ENCODE results near the gene ANKRD6. TPM values are rescaled to one million over a fixed set of nuclear protein-coding genes. Genes with fewer than 3 reads are reported as not detected.

ANKRD6 gene
- total RNA-seq, 1 experiment from 2014 or later: 14.7 TPM

GRCh38 chr6:89489078-89489477 is 56.1 kb downstream of the ANKRD6 start:
- no TSS peak for BruUV-seq (replicated peaks)
- no peaks in the 10 kb centered on the region for H3K27me3 Mint-ChIP-seq (ENCODE audit: unreplicated experiment)
- H3K36me3 Mint-ChIP-seq (ENCODE audit: insufficient read depth, unreplicated experiment): no peaks in the 10 kb centered on the region
- H3K27ac Mint-ChIP-seq (ENCODE audit: unreplicated experiment): no peak overlapping the region
- H3K9me3 Mint-ChIP-seq (ENCODE audit: low read depth, unreplicated experiment): no peaks in the 10 kb centered on the region
- no peaks in the 10 kb centered on the region for H3K4me1 Mint-ChIP-seq (ENCODE audit: low read depth, unreplicated experiment)
- intact Hi-C loops (cut with micrococcal nuclease; ENCODE audit: unreplicated experiment): no loop called here
- CTCF ChIA-PET: interaction anchor here (0.6 kb wide), 1 partner anchor 1012 kb away, joined by 6 read pairs; no protein-coding TSS in a partner anchor
- TF ChIP-seq, protein P1, sequence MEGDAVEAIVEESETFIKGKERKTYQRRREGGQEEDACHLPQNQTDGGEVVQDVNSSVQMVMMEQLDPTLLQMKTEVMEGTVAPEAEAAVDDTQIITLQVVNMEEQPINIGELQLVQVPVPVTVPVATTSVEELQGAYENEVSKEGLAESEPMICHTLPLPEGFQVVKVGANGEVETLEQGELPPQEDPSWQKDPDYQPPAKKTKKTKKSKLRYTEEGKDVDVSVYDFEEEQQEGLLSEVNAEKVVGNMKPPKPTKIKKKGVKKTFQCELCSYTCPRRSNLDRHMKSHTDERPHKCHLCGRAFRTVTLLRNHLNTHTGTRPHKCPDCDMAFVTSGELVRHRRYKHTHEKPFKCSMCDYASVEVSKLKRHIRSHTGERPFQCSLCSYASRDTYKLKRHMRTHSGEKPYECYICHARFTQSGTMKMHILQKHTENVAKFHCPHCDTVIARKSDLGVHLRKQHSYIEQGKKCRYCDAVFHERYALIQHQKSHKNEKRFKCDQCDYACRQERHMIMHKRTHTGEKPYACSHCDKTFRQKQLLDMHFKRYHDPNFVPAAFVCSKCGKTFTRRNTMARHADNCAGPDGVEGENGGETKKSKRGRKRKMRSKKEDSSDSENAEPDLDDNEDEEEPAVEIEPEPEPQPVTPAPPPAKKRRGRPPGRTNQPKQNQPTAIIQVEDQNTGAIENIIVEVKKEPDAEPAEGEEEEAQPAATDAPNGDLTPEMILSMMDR (IDR thresholded peaks at IDR 0.05; ENCODE audit: unreplicated experiment): no peak
- H3K4me3 Mint-ChIP-seq (ENCODE audit: low read depth, unreplicated experiment): no peak overlapping the region
- no peak for DNase-seq

- H3K9me3 Mint-ChIP-seq (ENCODE audit: low read depth, unreplicated experiment): no peaks in the 10 kb centered on the region
- H3K27me3 Mint-ChIP-seq (ENCODE audit: unreplicated experiment): no peaks in the 10 kb centered on the region
- DNase-seq: no peak
- BruUV-seq (replicated peaks): no TSS peak
- CTCF ChIA-PET: no interaction called here
- no peak overlapping the region for H3K27ac Mint-ChIP-seq (ENCODE audit: unreplicated experiment)
- intact Hi-C loops (cut with micrococcal nuclease; ENCODE audit: unreplicated experiment): no loop called here
- H3K4me1 Mint-ChIP-seq (ENCODE audit: low read depth, unreplicated experiment): no peaks in the 10 kb centered on the region
- no peak overlapping the region for H3K4me3 Mint-ChIP-seq (ENCODE audit: low read depth, unreplicated experiment)
- TF ChIP-seq, protein P1 (IDR thresholded peaks at IDR 0.05; ENCODE audit: unreplicated experiment): no peak
- no peaks in the 10 kb centered on the region for H3K36me3 Mint-ChIP-seq (ENCODE audit: insufficient read depth, unreplicated experiment)
Measured at GRCh38 chr6:89492025-89492640, 59.2 kb downstream of the ANKRD6 start.

- no peaks in the 10 kb centered on the region for H3K9me3 Mint-ChIP-seq (ENCODE audit: low read depth, unreplicated experiment)
- no peaks in the 10 kb centered on the region for H3K27me3 Mint-ChIP-seq (ENCODE audit: unreplicated experiment)
- H3K4me1 Mint-ChIP-seq (ENCODE audit: low read depth, unreplicated experiment): no peaks in the 10 kb centered on the region
- TF ChIP-seq, protein P1 (IDR thresholded peaks at IDR 0.05; ENCODE audit: unreplicated experiment): no peak
- no peaks in the 10 kb centered on the region for H3K36me3 Mint-ChIP-seq (ENCODE audit: insufficient read depth, unreplicated experiment)
- H3K27ac Mint-ChIP-seq (ENCODE audit: unreplicated experiment): no peak overlapping the region
- intact Hi-C loops (cut with micrococcal nuclease; ENCODE audit: unreplicated experiment): no loop called here
- CTCF ChIA-PET: interaction anchor here (0.6 kb wide), 1 partner anchor 809 kb away, joined by 4 read pairs; no protein-coding TSS in a partner anchor
- DNase-seq: no peak
- H3K4me3 Mint-ChIP-seq (ENCODE audit: low read depth, unreplicated experiment): no peak overlapping the region
- no TSS peak for BruUV-seq (replicated peaks)
Measured at GRCh38 chr6:89494131-89494793, 61.3 kb downstream of the ANKRD6 start.

GRCh38 chr6:89495961-89496535 is 63.1 kb downstream of the ANKRD6 start:
- DNase-seq: no peak
- CTCF ChIA-PET: no interaction called here
- Mint-ChIP-seq H3K4me3 (ENCODE audit: low read depth, unreplicated experiment) (no peak overlapping the region), H3K4me1 (ENCODE audit: low read depth, unreplicated experiment) (no peaks in the 10 kb centered on the region), H3K9me3 (ENCODE audit: low read depth, unreplicated experiment) (no peaks in the 10 kb centered on the region), H3K27ac (ENCODE audit: unreplicated experiment) (no peak overlapping the region), H3K36me3 (ENCODE audit: insufficient read depth, unreplicated experiment) (no peaks in the 10 kb centered on the region), H3K27me3 (ENCODE audit: unreplicated experiment) (no peaks in the 10 kb centered on the region)
- BruUV-seq (replicated peaks): no TSS peak
- TF ChIP-seq, protein P1 (IDR thresholded peaks at IDR 0.05; ENCODE audit: unreplicated experiment): no peak
- intact Hi-C loops (cut with micrococcal nuclease; ENCODE audit: unreplicated experiment): no loop called here
